Vagina (tissue), 2 donors: ENCODE measurements around the gene DPP6. TPM values are rescaled to one million over a fixed set of nuclear protein-coding genes. Genes with fewer than 3 reads are reported as not detected.

Experiments
- DNase-seq, 2 donors: peaks; one replicate each; pipeline ENCODE4 v3.0.0-alpha.2; 2017; ENCODE audit errors: extremely low spot score in 2 of 2
- H3K27ac ChIP-seq: fragments of 200-600 bp; sonication (generic); one replicate; pipeline ENCODE4 v1.5.1; 2019
- H3K27me3 ChIP-seq: fragments of 200-600 bp; sonication (generic); one replicate; pipeline ENCODE4 v1.5.1; 2019
- H3K36me3 ChIP-seq, 2 donors: fragments of 200-600 bp; sonication (generic); one replicate each; pipeline ENCODE4 v1.5.1; 2017 to 2019
- H3K4me1 ChIP-seq: fragments of 200-600 bp; sonication (generic); one replicate; pipeline ENCODE4 v1.5.1; 2019
- H3K4me3 ChIP-seq, 2 donors: fragments of 200-600 bp; sonication (generic); 1 replicate in 1 of 2; 2 replicates in 1 of 2; pipeline ENCODE4 v1.5.1; 2016 to 2019
- H3K9me3 ChIP-seq: fragments of 200-600 bp; sonication (generic); one replicate; pipeline ENCODE4 v1.5.1; 2019
- CTCF ChIP-seq, 3 experiments: fragments of 450-650 bp in 2 of 3; fragments of 200-600 bp in 1 of 3; sonication (generic) in 1 of 3; IDR thresholded peaks; one replicate each; pipeline ENCODE4 v1.5.1; 2017 to 2019; ENCODE audit warnings: antibody characterized with exemption in 3 of 3, mild to moderate bottlenecking in 2 of 3, moderate library complexity in 2 of 3
- POLR2A ChIP-seq, 2 donors: fragments of 450-650 bp; IDR thresholded peaks; one replicate each; pipeline ENCODE4 v1.6.1; 2017; ENCODE audit warnings: antibody characterized with exemption in 2 of 2, mild to moderate bottlenecking in 2 of 2, moderate library complexity in 2 of 2
- POLR2AphosphoS5 ChIP-seq, 2 donors: sonication (generic); formaldehyde crosslinking; IDR thresholded peaks; one replicate each; pipeline ENCODE4 v1.9.0; 2017; ENCODE audit warnings: antibody characterized with exemption in 2 of 2, mild to moderate bottlenecking in 2 of 2, low read depth in 1 of 2; ENCODE audit not compliant: insufficient read depth in 1 of 2
- intact Hi-C: fragments of 100-400 bp; cut with DNase I; formaldehyde crosslinking; loops from one replicate; pipeline ENCODE4 v1.15.1; 2023
- total RNA-seq: library from RNA; depleted of rRNA; stranded (reverse); fragments of >200 nt; gene quantifications from one replicate; pipeline ENCODE4 v1.2.3, GENCODE V29; 2016

Gene DPP6
- total RNA-seq, 1 donor from 2014 or later: 7.9 TPM

- Histone ChIP-seq H3K36me3 (no peaks in the 10 kb centered on the region), H3K4me3 (no peak overlapping the region), H3K27ac (no peak overlapping the region), H3K9me3 (no peaks in the 10 kb centered on the region), H3K4me1 (no peaks in the 10 kb centered on the region), H3K27me3 (no peaks in the 10 kb centered on the region)
- TF ChIP-seq POLR2AphosphoS5 (IDR thresholded peaks at IDR 0.05; ENCODE audit: insufficient read depth in 1 of 2, low read depth in 1 of 2) (no peak), CTCF (IDR thresholded peaks at IDR 0.05) (no peak), POLR2A (IDR thresholded peaks at IDR 0.05) (no peak)
- no peak for DNase-seq
- intact Hi-C loops: no loop called here
These were observed 119.2 kb downstream of the DPP6 start for GRCh38 chr7:154171422-154171821.

GRCh38 chr7:154172236-154172635 is 120.0 kb downstream of the DPP6 start:
- H3K27ac ChIP-seq: no peak overlapping the region
- intact Hi-C loops: no loop called here
- no peak for DNase-seq

DNA sequence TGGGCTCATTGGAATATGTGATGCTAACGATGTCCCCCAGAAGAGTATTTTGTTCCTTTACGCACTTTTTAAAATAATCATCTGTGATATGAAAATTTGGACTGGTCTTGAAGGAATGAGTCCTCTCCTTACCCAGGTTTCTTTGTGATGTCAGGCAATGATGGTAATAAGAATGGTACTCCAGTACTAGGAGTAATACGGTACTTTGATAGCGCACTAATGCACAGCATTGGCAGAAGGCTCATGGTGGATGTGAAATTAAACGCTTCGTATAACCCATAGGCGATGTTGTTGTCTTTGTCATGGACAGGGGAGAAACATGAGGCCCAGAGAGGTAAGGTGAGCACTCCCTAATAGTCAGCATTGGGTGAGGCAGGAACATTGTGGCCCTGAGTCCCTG is 125.4 kb downstream of the DPP6 start:
- Histone ChIP-seq H3K9me3 (no peaks in the 10 kb centered on the region), H3K36me3 (no peaks in the 10 kb centered on the region), H3K27ac (no peak overlapping the region), H3K4me3 (no peak overlapping the region), H3K27me3 (no peaks in the 10 kb centered on the region), H3K4me1 (no peaks in the 10 kb centered on the region)
- TF ChIP-seq CTCF (IDR thresholded peaks at IDR 0.05) (no peak), POLR2AphosphoS5 (IDR thresholded peaks at IDR 0.05; ENCODE audit: insufficient read depth in 1 of 2, low read depth in 1 of 2) (no peak), POLR2A (IDR thresholded peaks at IDR 0.05) (no peak)
- intact Hi-C loops: no loop called here
- DNase-seq: no peak

More at GRCh38 chr7:154172236-154172635, 120.0 kb downstream of the DPP6 start:
- Histone ChIP-seq H3K36me3 (no peaks in the 10 kb centered on the region), H3K4me3 (no peak overlapping the region), H3K4me1 (no peaks in the 10 kb centered on the region), H3K27me3 (no peaks in the 10 kb centered on the region), H3K9me3 (no peaks in the 10 kb centered on the region)
- TF ChIP-seq POLR2AphosphoS5 (IDR thresholded peaks at IDR 0.05; ENCODE audit: insufficient read depth in 1 of 2, low read depth in 1 of 2): no peak
- TF ChIP-seq POLR2A (IDR thresholded peaks at IDR 0.05): no peak
- no peak for TF ChIP-seq CTCF (IDR thresholded peaks at IDR 0.05)

DNA sequence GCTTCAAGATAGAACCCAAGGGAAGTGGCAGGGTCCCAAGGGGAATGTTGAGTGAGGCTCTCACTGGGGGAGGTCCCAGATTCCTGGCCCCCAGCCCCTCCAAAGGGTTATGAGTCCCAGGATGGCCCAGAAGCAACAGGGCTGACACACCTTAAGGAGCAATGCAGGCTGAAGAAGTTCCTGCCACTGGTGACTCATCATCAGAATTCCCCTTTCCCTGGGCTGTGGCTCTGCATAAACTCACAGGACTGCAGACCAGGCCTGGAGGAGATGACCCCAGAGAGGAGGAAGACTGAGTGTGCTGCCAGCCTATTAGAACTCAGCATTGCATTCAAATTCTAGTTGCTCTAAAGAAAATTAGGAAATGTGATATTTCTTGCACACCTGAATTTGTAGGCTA is 126.7 kb downstream of the DPP6 start:
- DNase-seq: no peak
- Histone ChIP-seq H3K9me3 (no peaks in the 10 kb centered on the region), H3K4me1 (no peaks in the 10 kb centered on the region), H3K36me3 (no peaks in the 10 kb centered on the region), H3K27ac (no peak overlapping the region), H3K27me3 (no peaks in the 10 kb centered on the region), H3K4me3 (no peak overlapping the region)
- TF ChIP-seq POLR2AphosphoS5 (IDR thresholded peaks at IDR 0.05; ENCODE audit: insufficient read depth in 1 of 2, low read depth in 1 of 2): no peak
- TF ChIP-seq CTCF (IDR thresholded peaks at IDR 0.05): no peak
- TF ChIP-seq POLR2A (IDR thresholded peaks at IDR 0.05): no peak
- intact Hi-C loops: no loop called here

DNA sequence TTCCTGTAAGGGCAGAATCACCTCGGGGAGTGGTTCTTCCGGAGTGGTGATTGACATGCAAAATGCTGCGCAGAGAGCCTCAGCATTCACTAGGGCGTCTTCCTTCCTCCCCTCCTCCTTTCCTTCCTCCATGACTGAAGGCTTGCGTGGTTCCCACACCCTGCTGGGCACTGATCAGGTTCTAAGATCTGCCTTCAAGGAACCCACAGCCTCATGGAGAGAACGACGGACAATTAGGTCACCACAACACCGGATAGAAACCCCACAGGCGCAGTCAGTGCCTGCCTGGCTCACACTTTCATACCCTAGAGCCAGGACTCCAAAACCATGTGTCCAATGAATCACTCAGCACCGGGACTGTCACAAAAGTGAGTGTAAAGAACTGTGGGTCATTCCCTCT is 131.3 kb downstream of the DPP6 start:
- DNase-seq: no peak
- TF ChIP-seq POLR2A (IDR thresholded peaks at IDR 0.05): no peak
- no peak for TF ChIP-seq POLR2AphosphoS5 (IDR thresholded peaks at IDR 0.05; ENCODE audit: insufficient read depth in 1 of 2, low read depth in 1 of 2)
- TF ChIP-seq CTCF (IDR thresholded peaks at IDR 0.05): no peak
- intact Hi-C loops: no loop called here

More for the DNA sequence above, 131.3 kb downstream of the DPP6 start:
- Histone ChIP-seq H3K4me1 (no peaks in the 10 kb centered on the region), H3K27ac (no peak overlapping the region), H3K27me3 (no peaks in the 10 kb centered on the region), H3K4me3 (no peak overlapping the region), H3K9me3 (no peaks in the 10 kb centered on the region), H3K36me3 (no peaks in the 10 kb centered on the region)
